HL-60/S4 (cell line): Measurements from ENCODE around the gene ATL2.
"Not testable (repeated sequence)": the region's sequence is repeated elsewhere in the genome, so short reads cannot be mapped to it uniquely, and the experiment has no call there.

Source experiments
- in situ Hi-C: fragments of 300-500 bp; cut with MboI; formaldehyde crosslinking; loops from 2 replicates; pipeline ENCODE4 v1.14.3; 2022; ENCODE audit warnings: low sequenced_read_pairs

ATL2 gene

GRCh38 chr2:38377050-38377828, at the start of gene ATL2:
TSS of gene ATL2 (minus strand) at chr2:38377273. CDS start at chr2:38377260, 13 bp downstream.
- in situ Hi-C loops: no loop called here

DNA sequence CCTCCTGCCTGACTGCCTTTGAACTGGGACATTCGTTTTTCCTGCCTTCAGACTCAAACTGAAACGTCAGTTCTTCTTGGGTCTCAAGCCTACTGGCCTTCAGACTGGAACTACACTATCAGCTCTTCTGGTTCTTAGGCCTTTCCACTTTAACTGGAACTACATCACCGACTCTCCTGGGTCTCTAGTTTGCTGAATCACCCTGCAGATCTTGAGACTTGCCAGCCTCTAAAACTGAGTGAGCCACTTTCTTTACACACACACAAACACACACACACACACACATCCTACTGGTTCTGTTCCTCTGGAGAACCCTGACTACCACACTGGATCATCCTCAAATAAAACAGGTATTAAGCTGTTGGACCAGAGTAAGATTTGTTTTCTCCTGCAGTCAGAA, 46.7 kb upstream of the ATL2 start:
- in situ Hi-C loops: no loop called here

GRCh38 chr2:38421274-38422056, 44.4 kb upstream of the ATL2 start:
- in situ Hi-C loops: no loop called here

DNA sequence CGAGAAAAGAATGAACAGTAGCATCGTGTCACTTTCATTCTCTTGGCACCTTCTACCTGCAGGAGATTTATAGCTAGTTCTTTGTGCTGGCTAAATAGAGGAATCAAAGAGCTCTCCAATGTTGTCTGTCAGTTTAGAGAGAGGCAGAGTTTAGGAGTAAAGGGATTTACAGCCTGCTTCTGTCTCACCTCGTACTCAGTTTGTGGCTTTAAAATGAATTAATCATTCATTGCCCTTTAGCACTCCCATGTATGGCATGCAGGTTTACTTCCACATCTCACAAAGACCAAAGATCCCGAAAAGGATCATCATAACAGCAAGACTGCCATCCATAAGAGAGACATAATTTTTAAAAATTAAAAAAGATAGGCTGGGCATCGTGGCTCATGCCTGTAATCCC, 42.4 kb upstream of the ATL2 start:
- in situ Hi-C loops: no loop called here

DNA sequence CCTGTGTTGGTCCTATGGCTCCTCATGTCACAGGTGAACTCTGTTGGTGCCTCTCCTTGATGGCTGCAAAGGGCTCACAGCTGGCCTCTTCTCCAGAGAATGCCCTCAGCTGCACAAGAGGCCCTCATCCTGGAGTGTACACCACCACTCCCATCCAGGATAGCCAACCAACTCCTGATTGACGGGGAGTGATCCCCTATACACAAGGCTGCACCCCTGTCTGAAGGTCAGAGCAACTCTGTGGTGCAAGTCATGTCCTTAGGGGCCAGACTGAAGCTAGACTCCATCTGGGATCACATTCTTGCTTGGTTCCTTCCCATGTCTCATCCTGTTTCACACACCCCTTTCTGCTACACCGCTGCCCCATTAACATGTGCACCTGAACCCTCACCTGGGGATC, 41.7 kb upstream of the ATL2 start:
- in situ Hi-C loops: no loop called here

GRCh38 chr2:38417745-38418689, 40.9 kb upstream of the ATL2 start:
- in situ Hi-C loops: no loop called here

DNA sequence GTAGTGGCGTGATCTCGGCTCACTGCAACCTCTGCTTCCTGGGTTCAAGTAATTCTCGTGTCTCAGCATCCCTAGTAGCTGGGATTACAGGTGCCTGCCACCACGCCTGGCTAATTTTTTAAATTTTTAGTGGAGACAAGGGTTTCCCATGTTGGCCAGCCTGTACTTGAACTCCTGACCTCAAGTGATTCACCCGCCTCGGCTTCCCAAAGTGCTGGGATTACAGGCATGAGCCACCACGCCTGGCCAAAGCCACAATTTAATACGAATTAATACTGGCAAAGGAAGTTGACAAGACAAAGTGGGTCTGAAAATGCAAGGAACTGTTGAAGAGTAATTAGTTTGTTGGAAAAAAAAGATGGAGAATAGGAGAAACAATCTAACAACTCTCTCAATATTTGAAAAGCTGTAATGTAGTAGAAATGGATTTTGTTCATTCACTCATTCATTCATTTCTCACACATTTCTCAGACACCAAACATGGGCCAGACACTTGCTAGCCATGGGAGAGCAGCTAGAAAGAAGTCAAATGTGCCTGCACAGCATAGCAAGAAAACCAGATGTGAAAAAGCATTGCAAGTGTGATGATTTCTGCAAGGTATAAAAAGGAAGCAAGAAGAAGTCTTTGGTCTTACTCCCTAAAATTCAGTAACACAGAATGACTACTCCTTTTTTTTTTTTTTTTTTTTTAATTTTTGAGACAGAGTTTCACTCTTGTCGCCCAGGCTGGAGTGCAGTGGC, 39.4 kb upstream of the ATL2 start:
- in situ Hi-C loops: no loop called here

- in situ Hi-C loops: no loop called here
These were observed 38.7 kb upstream of the ATL2 start for GRCh38 chr2:38415728-38416291.

- in situ Hi-C loops: no loop called here
These were observed 38.0 kb upstream of the ATL2 start for GRCh38 chr2:38415023-38415422.

DNA sequence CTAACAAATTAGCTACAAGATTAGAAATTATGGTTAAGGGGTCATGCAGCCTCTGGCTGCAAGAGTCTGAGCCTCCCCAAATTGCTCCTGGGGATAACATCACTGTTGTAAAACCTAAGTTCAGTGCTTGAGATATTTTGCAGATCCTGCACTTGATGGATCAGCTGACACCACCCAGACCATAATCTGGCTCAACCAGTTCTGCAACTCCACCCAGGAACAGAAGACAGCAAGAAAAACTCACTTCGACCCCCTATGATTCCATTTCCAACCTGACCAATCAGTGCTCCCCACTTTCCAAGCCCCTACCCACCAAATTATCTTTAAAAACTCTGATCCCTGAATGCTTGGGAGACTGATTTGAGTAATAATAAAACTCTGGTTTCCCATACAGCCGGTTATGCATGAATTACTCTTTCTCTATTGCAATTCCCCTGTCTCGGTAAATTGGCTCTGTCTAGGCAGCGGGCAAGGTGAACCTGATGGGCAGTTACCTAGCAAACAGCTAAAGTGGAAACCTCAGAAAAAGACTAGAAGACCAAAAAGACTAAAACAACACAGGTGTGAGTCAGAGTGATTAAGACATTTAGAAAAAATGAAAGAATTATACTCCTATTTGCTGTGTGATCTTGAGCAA, 35.3 kb upstream of the ATL2 start:
- in situ Hi-C loops: not testable (repeated sequence)

DNA sequence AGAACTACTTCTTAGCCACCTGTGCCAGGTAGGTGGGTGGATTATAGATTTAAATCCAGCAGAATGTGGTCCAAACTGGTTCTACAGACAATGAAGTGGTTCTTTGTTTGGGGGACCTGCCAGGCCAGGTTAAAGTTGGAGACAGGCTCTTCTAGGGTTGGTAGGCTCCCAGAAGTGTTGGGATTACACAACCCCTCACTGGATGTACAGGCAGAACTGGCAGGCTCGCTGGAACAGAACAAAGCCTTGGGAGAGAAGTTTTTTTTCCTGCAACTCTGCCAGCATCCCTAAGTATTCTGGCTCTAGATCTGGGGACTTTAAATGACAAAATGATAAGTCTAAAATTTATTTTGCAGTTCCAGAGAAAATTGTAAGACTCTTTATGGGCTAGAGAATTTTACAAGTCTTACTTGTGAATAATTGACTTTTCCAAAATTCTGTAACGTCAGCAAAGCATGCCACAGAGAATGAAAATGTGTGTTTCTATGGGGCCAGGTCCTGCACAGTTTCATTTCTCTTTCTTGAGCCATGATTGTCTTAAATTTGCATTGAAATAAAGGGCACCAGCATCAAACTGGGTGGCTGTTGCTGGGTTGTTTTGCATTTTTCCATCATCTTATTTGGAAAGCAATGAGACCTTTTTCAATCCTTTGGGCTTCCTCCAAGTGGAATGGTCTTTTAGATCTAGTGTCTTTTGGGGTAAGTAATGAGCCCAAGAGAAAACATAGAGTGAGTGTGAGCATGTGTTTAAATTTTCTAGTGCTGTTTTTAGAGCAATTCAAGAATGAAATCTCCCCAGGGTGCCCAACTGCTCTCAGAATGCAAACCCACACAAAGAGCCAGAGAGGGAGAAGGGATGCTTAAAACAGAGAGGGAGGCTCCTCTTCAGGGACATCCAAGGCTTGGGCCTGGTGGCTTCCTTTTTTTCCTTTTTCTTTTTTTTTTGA, 32.4 kb upstream of the ATL2 start:
- in situ Hi-C loops: no loop called here

DNA sequence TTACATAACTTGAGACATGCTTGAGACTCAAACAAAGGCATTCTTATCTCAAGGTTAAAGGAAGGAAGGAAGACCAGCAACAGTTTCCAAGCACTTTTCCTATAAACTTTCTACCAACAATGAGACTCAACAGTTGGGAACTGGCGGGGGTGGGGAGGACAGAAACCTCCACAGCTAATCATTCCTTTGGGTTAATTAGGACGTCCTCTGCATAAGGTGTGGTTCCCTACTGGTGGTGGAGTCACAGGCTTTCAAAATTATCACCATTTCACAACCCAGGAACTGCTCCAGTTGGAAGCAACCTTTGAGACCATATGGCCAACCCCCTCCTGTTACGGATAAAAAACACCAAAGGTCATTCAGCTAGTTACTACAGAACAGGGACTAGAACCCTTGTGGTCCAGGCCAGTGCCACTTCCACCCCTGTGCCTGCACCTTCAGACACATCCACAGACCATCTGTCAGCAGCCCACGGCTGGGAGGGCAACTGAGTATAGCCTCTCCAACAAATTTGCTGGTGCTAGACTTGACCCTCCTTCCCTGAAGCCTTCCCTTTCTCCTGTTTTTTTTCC, 30.1 kb upstream of the ATL2 start:
- in situ Hi-C loops: no loop called here

DNA sequence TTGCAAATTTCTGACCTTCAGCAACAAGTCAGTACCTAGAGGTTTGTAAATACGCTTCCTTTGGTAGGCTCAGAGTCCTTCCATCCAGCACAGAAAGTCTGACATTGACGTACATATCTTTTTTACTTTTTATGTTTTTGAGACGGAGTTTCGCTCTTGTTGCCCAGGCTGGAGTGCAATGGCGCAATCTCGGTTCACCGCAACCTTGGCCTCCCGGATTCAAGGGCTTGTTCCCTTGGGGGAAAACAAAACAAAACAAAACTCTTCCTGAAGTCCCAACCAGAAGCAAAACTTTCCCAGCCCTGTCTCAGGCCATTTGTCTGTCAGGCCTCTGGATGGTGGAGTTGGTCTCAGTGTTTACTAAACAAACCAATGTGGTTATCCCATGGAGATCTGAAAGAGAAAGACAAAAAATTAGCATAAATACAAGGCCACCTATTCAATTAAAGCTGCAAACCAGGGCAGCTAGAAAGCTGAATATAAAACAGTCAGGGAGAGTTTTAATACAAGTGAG, 29.6 kb upstream of the ATL2 start:
- in situ Hi-C loops: no loop called here

DNA sequence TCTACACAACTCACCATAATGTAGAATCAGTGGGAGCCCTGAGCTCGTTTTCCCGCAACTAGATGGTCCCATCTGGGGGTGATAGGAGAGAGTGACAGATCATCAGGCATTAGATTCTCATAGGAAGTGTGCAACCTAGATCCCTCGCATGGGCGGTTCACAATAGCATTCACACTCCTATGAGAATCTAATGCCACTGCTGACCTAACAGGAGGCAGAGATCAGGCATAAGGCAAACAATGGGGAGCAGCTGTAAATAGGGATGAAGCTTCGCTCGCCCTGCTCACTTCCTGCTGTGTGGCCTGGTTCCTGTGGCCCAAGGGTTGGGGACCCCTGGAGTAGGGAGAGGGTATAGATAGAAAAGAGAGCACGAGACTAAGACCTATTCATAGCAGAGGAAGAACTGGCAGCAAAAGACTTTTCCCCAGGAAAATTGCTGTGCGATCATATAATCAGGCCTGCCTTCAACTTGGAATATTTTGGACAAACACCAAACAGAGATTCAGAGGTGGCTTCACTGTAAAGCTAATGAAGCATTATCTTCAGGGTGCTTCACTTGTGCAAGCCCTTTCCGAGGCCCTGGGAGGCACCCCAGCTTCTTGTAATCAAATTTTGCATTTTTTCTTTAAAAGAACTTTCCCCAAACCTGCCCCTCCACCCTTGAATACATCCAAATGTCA, 29.0 kb upstream of the ATL2 start:
- in situ Hi-C loops: no loop called here

DNA sequence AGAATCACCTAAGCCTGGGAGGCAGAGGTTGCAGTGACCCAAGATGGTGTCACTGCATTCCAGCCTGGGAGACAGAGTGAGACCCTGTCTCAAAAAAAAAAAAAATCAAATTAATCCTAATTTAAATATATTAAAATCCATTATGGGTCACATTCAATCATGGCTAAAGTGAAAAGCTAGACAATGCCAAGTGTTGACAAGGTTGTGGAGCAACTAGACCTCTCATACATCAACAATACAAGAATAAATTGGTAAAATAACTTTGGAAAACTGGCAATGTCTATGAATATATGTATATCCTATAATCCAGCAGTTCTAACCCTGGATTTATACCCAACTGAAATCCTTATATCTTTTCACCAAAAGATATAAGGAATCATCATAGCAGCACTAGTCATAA, 23.4 kb upstream of the ATL2 start:
- in situ Hi-C loops: no loop called here

- in situ Hi-C loops: no loop called here
These were observed 21.7 kb upstream of the ATL2 start for GRCh38 chr2:38398739-38399138.

- in situ Hi-C loops: no loop called here
These were observed 17.8 kb upstream of the ATL2 start for GRCh38 chr2:38394903-38395341.
